K562 (cell line): ENCODE measurements around the gene RSRP1. TPM values are rescaled to one million over a fixed set of nuclear protein-coding genes. Genes with fewer than 3 reads are reported as not detected.

ENCODE experiments used
- BRCA1 ChIP-seq, 2 experiments: fragments of 450-650 bp in 1 of 2; sonication (generic) in 1 of 2; formaldehyde crosslinking in 1 of 2; IDR thresholded peaks; 2 replicates each; pipeline versions ENCODE4 v1.5.0 to v1.6.1; 2017 to 2020; ENCODE audit warnings: mild to moderate bottlenecking in 1 of 2, missing genetic modification reagents in 1 of 2
- CCAR2 ChIP-seq: fragments of 200-400 bp; formaldehyde crosslinking; IDR thresholded peaks from 2 replicates; pipeline ENCODE4 v1.6.1; 2017; ENCODE audit warnings: mild to moderate bottlenecking, low read depth, low read length
- CEBPG ChIP-seq, 3 experiments: fragments of 200-800 bp in 1 of 3; sonication (Bioruptor generic) in 1 of 3; sonication (generic) in 1 of 3; formaldehyde crosslinking in 1 of 3; IDR thresholded peaks in 2 of 3; conservative IDR thresholded peaks in 1 of 3; 2 replicates each; pipeline versions ENCODE4 v1.6.1 to v1.8.0; 2016 to 2022; ENCODE audit warnings: missing compliant biosample characterization in 2 of 3, missing genetic modification characterization in 2 of 3, mild to moderate bottlenecking in 1 of 3, missing genetic modification reagents in 1 of 3
- EHMT2 ChIP-seq: fragments of 450-650 bp; IDR thresholded peaks from 2 replicates; pipeline ENCODE4 v1.6.1; 2018; ENCODE audit warnings: antibody characterized with exemption
- FOXJ2 ChIP-seq: fragments of 200-800 bp; sonication (Bioruptor generic); IDR thresholded peaks from 2 replicates; pipeline ENCODE4 v1.6.1; 2016; ENCODE audit warnings: missing genetic modification characterization, missing compliant biosample characterization
- FUS ChIP-seq: fragments of 200-400 bp; formaldehyde crosslinking; optimal IDR thresholded peaks from 2 replicates; pipeline ENCODE3; 2017; ENCODE audit warnings: low read depth, low read length
- HOMEZ ChIP-seq: fragments of 250-450 bp; sonication (Bioruptor Pico); IDR thresholded peaks from 2 replicates; pipeline ENCODE4 v1.4.0; 2020; ENCODE audit warnings: mild to moderate bottlenecking, moderate library complexity
- LARP7 ChIP-seq: fragments of 450-650 bp; IDR thresholded peaks from 2 replicates; pipeline ENCODE4 v1.6.1; 2016
- PHF21A ChIP-seq: fragments of 450-650 bp; IDR thresholded peaks from 2 replicates; pipeline ENCODE4 v1.6.1; 2017; ENCODE audit warnings: low read depth, borderline replicate concordance
- PREB ChIP-seq: sonication (generic); formaldehyde crosslinking; IDR thresholded peaks from 2 replicates; pipeline ENCODE4 v1.8.1; 2023; ENCODE audit warnings: mild to moderate bottlenecking, missing genetic modification reagents
- PRPF4 ChIP-seq: fragments of 200-400 bp; formaldehyde crosslinking; IDR thresholded peaks from one replicate; pipeline ENCODE4 v1.6.1; 2017; ENCODE audit warnings: low read length, low read depth, mild to moderate bottlenecking; ENCODE audit not compliant: insufficient read depth, poor library complexity, severe bottlenecking
- RBM39 ChIP-seq: fragments of 200-400 bp; formaldehyde crosslinking; optimal IDR thresholded peaks from 2 replicates; pipeline ENCODE3; 2018; ENCODE audit warnings: low read depth, low read length
- RERE ChIP-seq: sonication (generic); formaldehyde crosslinking; IDR thresholded peaks from 2 replicates; pipeline ENCODE4 v1.8.0; 2023; ENCODE audit warnings: missing genetic modification reagents, mild to moderate bottlenecking, borderline replicate concordance
- STAT5A ChIP-seq: IDR thresholded peaks from 2 replicates; pipeline ENCODE4 v1.6.1; 2012; ENCODE audit warnings: low read length, inconsistent platforms, borderline replicate concordance
- TCF7L2 ChIP-seq: fragments of 150-350 bp; IDR thresholded peaks from 2 replicates; pipeline ENCODE4 v1.6.1; 2016; ENCODE audit warnings: low read depth, mild to moderate bottlenecking, low read length, moderate library complexity
- XRCC5 ChIP-seq: fragments of 200-400 bp; formaldehyde crosslinking; IDR thresholded peaks from 2 replicates; pipeline ENCODE4 v1.6.1; 2017; ENCODE audit warnings: low read depth, mild to moderate bottlenecking, low read length
- ZC3H4 ChIP-seq: sonication (generic); formaldehyde crosslinking; IDR thresholded peaks from 2 replicates; pipeline ENCODE4 v1.9.0; 2021; ENCODE audit warnings: missing genetic modification reagents, borderline replicate concordance
- ZSCAN32 ChIP-seq: fragments of 450-650 bp; formaldehyde crosslinking; IDR thresholded peaks from 2 replicates; pipeline ENCODE4 v1.4.0; 2020; ENCODE audit warnings: mild to moderate bottlenecking, moderate library complexity
- polyA plus RNA-seq, 8 experiments: library from polyadenylated mRNA; depleted of rRNA in 4 of 8; stranded (reverse) in 5 of 8; unstranded in 3 of 8; fragments of >200 nt; fragmentation: Nextera tagmentation in 2 of 8; fragmentation: Illumina TruSeq in 1 of 8; extraction: Ambion mirVana in 2 of 8; extraction: Trizol in 1 of 8; gene quantifications; 2 replicates each; pipeline versions ENCODE4 v1.2.1 to v1.2.3, GENCODE V29; 2011 to 2014; ENCODE audit warnings: inconsistent platforms in 1 of 8, missing spikeins in 1 of 8
- total RNA-seq, 7 experiments: library from RNA; depleted of rRNA in 6 of 7; stranded (reverse); fragments of >200 nt in 6 of 7; fragmentation: Illumina TruSeq in 2 of 7; extraction: Trizol in 2 of 7; gene quantifications; 2 replicates each; pipeline versions ENCODE4 v1.2.1 to v1.2.3, GENCODE V29; 2011 to 2021; ENCODE audit warnings: low replicate concordance in 1 of 7

The RSRP1 gene
- total and polyA plus RNA-seq, 9 of the 15 experiments (the other 6 are each of a cell fraction or from before 2014, with no cell fraction given): 27.2 to 283 (median 146) TPM

GRCh38 chr1:25232866-25233784, 14.1 kb downstream of the RSRP1 start (continued):
- TF ChIP-seq RERE (CRISPR knock-in tag): no peak
- TF ChIP-seq FOXJ2 (tag): no peak
- TF ChIP-seq CEBPG (CRISPR knock-in tag; IDR thresholded peaks at IDR 0.05): no peak; the same call in 1 of the 2 replicates
- peak in 1 of 2 experiments; percentile 50; a peak in 1 of 4 replicates for TF ChIP-seq CEBPG (tag; conservative IDR thresholded peaks at IDR 0.05 in 1 of 2, IDR thresholded peaks at IDR 0.05 in 1 of 2)
- no peak for TF ChIP-seq RBM39
- no peak for TF ChIP-seq CCAR2
- no peak for TF ChIP-seq PHF21A
- no peak for TF ChIP-seq LARP7
- TF ChIP-seq PRPF4: no peak
- TF ChIP-seq PREB (CRISPR knock-in tag): 0 out of 2 replicates have a peak, but pooled peaks have one; percentile 25
- no peak; the same call in 1 of the 2 replicates for TF ChIP-seq ZC3H4 (CRISPR knock-in tag)
- no peak for TF ChIP-seq FUS
- TF ChIP-seq ZSCAN32 (CRISPR knock-in tag): no peak
- peak; percentile 32; the same call in 1 of the 2 replicates for TF ChIP-seq XRCC5
- peak; percentile 76 for TF ChIP-seq EHMT2
- no peak for TF ChIP-seq BRCA1 (IDR thresholded peaks at IDR 0.05)
- TF ChIP-seq BRCA1 (CRISPR knock-in tag; IDR thresholded peaks at IDR 0.05): no peak
- TF ChIP-seq STAT5A: no peak
- no peak for TF ChIP-seq TCF7L2
- TF ChIP-seq HOMEZ (CRISPR knock-in tag): no peak
